HG03025 (cell line): ENCODE measurements around the gene MAMSTR.

Source experiments
- ATAC-seq: cut with Tn5 transposase; IDR thresholded peaks from one replicate; pipeline ENCODE4 v1.9.1; 2021; ENCODE audit warnings: mild to moderate bottlenecking, moderate library complexity; ENCODE audit not compliant: unreplicated experiment, low FRiP score

MAMSTR gene

GRCh38 chr19:48746738-48747575, 27.4 kb upstream of the MAMSTR start, which contains the start of gene IZUMO1:
Gene IZUMO1 (minus strand): TSS chr19:48746909. CDS start chr19:48745859, 1,050 bp downstream.
- ATAC-seq: no peak

DNA sequence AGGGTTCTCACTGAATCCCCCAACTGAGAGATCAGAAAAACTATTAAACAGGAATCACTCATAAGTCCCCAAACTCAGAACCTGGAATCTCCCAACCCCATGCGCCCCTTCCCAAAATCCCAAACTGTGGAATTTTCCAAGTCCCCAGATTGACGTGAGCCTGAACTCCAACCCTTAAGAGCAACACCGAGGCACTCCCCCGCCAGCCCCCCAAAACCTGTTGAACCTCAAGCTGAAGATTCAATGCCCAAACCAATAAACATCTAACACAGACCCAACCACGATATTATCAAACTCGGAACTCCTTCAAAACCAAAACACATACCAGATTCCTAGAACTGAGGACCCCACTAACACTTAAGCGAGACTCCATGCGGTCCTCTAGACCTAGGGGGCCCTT, 26.6 kb upstream of the MAMSTR start:
- no peak for ATAC-seq

GRCh38 chr19:48745208-48745995, 25.9 kb upstream of the MAMSTR start:
- ATAC-seq: no peak

- ATAC-seq: no peak
Measured at GRCh38 chr19:48742096-48742495, 22.6 kb upstream of the MAMSTR start.

- no peak for ATAC-seq
Measured at GRCh38 chr19:48741129-48741999, 21.8 kb upstream of the MAMSTR start.

DNA sequence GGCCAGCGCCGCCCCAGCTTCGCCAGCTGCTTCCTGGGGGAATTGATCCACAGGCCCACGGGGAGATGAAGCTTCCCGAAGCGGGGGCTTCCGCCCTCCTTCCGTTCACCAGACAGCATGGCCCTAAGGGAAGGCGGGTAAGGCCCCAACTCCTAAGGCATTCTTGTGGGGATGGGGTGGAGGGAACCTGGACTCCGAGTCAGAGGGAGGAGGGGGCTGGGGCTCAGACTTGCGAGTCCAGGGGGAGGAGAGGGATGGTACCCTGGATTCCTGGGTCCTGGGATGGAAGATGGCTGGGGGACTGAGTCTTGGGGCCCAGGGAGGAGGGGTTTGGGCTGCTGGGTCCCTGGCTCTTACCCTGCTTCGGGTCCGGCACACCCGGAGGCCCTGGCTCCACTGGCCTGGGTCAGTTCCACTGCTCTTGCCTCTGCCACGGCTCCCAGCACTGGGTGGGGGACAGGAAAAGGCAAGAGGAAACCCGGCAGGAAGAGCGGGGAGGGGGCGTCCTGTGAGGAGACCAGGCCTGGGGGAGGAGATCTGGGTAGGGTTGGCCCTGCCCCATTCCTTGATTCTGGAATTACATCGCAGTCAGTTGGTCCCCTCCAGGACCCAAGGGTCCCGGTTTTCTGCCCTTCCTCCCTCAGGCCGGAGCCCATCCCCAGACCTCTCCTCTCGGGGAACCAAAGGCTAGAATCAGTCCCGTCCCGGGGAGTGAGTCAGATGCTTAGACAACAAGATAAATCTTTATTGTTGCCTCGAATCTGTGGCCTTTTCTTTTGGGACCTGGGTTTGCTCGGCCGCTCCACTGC, 20.8 kb upstream of the MAMSTR start, which contains the start of gene RASIP1:
RASIP1 (minus strand) TSS at position 447 of the 809 bp plus-strand sequence; CDS start at position 119, 328 bp downstream.
- no peak for ATAC-seq

GRCh38 chr19:48739404-48740163, 20.1 kb upstream of the MAMSTR start:
- no peak for ATAC-seq

DNA sequence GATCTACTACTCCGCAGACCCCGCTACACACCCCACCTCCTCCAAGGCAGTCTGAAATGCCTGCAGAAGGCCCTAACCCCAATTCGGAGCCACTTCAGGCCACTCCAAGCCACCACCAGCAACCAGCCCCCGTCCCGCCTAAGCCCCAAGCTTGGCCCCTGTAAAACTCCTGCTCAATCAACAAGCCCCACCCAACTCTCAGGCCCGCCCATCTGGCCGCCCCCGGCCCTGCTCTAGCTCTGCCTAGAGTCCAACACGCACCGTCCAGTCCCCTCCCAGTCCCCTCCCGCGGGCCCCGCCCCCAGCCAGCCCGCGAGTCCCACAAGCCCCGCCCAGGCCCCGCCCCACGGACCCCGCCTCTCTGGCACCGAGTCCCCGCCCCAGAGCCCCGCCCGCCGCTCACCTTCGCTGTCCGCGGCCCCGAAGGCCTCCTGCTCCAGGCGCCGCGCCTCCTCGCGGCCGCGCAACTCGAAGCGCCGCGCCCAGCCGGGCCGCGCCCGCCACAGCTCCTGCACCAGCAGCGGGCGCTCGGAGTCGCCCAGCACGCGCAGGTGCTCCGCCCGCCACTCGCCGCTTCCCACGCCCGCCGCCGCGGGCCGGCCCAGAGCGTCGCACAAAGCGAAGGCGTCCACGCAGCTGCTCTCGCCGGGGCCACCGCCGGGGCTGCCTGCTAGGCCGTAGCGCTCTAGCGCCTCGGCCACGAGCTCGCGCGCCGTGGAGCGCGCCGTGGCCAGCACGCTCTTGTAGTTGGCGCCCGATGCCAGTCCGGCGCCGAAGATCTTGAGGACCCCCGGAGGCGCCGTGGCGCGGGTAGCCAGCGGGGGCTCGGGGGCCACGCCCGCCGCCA, 19.3 kb upstream of the MAMSTR start:
- ATAC-seq: no peak

DNA sequence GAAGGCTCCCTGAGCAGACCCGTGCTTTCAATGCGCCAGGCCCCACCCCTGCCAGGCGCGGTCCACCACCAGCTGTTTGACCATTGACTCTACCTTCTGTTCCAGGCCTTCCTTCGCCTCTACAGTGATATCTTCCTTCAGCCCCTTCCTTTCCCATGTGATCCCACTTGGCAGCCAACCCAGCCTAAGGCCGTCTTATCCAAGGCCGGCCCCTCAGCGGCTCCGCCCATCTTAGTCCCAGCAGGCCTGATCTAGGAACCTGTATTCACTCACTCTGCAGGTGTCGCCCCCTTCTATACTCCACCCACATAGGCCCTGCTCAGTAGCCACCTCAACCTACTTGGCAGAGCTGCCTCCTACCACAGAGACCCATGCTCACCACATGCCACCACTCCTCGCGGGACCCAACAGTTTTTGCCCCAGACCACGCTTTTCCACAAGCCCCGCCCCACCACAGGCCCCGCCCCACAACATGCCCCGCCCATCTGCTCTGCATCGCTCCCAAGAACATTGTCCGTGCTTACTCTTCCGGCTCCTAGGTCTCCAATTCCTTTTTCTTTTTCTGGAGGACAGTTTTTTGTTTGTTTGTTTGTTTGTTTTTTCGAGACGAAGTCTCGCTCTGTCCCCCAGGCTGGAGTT, 18.0 kb upstream of the MAMSTR start:
- ATAC-seq: no peak

DNA sequence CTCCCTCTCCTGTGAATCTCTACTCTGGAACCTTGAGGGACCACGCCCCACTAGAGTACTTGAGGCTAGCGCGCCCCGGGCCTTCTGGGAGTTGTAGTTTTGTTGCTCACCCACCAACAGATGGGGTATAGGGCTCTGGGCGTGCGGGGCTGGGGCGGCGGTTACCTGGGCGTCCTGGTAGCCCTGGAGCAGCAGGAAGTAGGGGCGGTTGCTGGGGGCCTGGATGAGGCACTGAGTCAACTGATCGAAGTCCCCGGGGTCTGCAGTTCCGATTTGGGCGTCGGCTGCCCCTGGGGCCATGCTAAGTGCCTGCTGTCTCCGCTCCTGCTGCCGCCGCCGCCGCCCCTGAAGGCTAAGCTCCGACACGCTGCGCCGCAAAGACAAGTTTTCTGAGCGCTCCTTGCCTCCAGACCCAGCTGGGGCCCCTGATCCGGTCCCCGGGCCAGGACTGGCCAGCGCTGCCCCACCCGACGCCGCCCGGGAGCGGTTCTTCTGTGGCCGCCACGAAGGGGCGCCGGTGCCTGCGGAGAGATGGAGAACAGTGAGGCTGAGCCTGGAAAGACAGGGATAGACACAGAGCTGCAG, 15.6 kb upstream of the MAMSTR start:
- ATAC-seq: no peak

GRCh38 chr19:48734625-48735024, 15.1 kb upstream of the MAMSTR start:
- ATAC-seq: no peak

GRCh38 chr19:48731452-48731851, 11.9 kb upstream of the MAMSTR start:
- ATAC-seq: no peak

DNA sequence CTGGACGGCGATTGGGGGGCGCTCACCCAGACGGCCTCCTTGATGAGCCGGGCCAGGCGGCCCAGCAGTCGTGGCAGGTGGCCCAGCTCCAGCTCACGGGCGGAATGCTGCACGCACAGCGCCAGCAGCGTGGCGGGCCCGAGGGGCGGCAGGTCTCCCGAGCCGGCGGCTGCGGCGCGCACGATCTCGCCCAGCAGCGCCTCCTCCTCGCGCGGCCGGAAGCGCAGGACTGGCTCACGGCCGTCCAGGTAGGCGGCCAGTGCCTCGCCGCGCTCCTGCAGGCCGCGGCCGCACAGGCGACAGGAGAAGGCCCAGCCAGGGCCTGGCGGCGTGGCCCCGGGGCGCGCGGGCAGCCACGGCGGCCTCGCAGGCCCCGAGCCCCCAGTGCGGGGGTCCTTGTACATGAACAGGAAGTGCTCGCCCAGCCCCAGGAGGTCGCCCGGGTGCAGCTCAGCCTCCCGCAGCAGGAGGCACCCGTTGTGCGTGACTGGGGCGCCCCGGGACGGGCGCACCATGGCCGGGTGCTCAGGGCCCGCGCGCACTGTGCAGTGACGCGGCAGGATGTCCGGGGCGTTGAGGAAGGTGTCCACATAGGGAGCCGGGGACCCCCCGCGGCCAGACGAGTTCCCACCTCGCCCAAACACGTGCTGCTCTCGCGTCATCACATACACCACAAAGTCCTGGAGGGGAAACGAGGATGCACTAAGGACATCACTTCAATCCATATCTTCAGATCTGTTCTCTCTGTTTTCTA, 9.6 kb upstream of the MAMSTR start:
- no peak for ATAC-seq

GRCh38 chr19:48726556-48726955, 7.0 kb upstream of the MAMSTR start:
- ATAC-seq: no peak

- no peak for ATAC-seq
Measured at GRCh38 chr19:48724796-48725753, 5.5 kb upstream of the MAMSTR start.
